Kasumi-1 (cell line): ENCODE measurements around the gene ICA1.
A peak's percentile ranks its signal among the peaks of the same experiment; 100 is the strongest.
"Not testable (repeated sequence)": the region's sequence is repeated elsewhere in the genome, so short reads cannot be mapped to it uniquely, and the experiment has no call there.

ENCODE experiments used
- DNase-seq, 2 experiments: peaks; one replicate each; lab custom pipeline; 2025; lab: John Stamatoyannopoulos, UW

ICA1 gene

GRCh38 chr7:8263048-8263447, 1.1 kb upstream of the ICA1 start:
- no peak for DNase-seq

- DNase-seq = peak; percentile 47 to 68
These were observed 884 bp downstream of the ICA1 start for GRCh38 chr7:8260871-8261694.

GRCh38 chr7:8259586-8260222, 2.3 kb downstream of the ICA1 start:
- peak; percentile 1 to 10 for DNase-seq

- no peak for DNase-seq
These were observed 3.2 kb downstream of the ICA1 start for GRCh38 chr7:8258734-8259133.

DNA sequence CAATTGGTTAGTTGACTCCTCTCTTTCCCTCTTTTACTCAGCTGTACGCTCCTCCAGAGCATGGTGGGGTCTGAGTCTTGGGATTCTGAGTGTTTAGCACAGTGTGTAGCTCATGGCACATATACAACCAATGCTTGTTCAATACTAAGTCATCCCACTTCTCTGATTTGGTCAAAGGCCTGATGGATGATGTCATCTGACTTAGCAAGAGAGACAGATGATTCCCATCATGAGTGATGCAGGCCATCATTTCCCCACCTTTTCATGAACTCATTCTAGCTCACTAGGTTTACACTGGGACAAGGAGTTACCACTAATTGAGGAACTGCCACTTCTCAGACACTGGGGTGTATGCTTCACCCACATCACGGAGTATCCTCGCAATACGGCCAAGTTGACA, 3.8 kb downstream of the ICA1 start:
- DNase-seq = no peak

GRCh38 chr7:8255680-8256655, 6.0 kb downstream of the ICA1 start:
- DNase-seq = no peak

DNA sequence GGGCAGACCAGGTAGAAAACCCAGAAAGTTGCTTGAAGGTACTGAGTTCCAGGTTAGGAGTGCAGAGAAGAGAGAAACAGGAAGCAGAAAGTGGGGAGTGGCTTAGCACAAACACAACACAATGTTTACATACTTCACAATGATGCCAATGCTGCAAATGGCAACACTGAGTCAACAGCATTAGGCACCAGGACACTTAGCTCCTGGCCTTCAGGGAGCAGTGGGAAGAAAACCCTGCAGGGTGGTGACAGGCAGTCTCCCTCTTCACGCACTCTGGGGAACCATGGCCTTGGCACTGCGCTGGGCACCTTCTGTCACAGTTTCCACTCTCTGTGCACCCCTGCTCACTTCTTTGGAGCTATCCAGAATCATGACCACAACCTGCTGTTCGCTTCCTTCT, 7.3 kb downstream of the ICA1 start:
- no peak for DNase-seq

DNA sequence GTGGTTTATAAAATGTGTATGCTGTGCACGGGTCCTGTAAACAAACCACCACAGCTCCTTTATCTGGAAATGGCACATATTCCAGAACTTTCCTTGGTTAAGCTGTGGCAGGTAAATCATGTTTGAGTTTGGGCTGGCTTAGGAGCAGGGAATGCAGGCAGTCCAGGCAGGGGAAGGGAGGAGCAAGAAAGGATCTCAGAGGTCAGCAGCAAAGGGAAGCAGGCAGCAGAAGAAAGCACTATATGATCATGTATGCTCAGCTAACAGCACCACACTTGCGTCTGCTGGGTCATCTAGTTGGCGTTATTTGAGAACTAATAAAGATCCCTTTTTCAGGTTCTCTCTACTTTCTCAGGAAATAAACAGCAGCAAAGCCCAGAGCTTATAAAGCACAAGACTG, 7.8 kb downstream of the ICA1 start:
- no peak for DNase-seq

GRCh38 chr7:8251195-8251594, 10.8 kb downstream of the ICA1 start:
- DNase-seq = no peak

DNA sequence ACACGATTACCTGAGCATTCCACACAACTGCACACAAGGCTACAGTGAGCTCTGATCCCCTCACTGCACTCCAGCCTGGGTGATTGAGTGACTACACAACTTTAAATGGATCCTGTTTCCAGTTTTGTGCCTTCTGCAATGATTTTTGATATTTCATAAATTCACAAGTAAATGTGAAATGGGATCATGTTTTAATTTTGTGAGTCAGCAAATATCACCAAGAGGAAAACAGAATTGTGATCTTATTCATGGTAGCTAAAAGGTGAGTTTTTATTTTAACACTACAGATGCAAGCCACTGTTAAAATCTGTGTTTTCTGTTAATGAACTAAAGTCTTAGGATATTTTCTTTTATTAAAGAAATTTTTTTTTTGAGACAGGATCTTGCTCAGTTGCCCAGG, 11.4 kb downstream of the ICA1 start:
- DNase-seq = no peak

DNA sequence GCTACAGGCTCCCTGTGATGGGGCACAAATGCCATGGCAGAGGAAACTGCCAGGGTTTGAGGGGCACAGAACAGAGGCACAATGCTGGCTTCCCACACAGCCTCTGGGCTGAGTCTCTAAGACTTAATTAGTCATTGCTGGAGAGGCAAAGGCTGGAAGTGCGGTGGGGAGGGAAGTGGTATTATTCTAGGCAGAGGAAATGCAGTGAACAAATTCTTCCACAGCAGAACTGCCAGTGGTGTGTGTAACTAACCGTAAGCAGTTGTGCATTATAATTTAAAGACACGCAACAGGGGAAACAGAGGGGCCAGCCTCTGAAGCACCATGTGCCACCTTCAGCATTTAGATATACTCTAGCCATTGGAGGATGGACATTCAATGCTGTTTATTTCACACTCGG, 12.8 kb downstream of the ICA1 start:
- peak; percentile 62 to 68 for DNase-seq

GRCh38 chr7:8246020-8246419, 15.9 kb downstream of the ICA1 start:
- no peak for DNase-seq

- not testable (repeated sequence) for DNase-seq
These were observed 16.9 kb downstream of the ICA1 start for GRCh38 chr7:8245032-8245431.

- not testable (repeated sequence) for DNase-seq
These were observed 18.9 kb downstream of the ICA1 start for GRCh38 chr7:8243059-8243458.

DNA sequence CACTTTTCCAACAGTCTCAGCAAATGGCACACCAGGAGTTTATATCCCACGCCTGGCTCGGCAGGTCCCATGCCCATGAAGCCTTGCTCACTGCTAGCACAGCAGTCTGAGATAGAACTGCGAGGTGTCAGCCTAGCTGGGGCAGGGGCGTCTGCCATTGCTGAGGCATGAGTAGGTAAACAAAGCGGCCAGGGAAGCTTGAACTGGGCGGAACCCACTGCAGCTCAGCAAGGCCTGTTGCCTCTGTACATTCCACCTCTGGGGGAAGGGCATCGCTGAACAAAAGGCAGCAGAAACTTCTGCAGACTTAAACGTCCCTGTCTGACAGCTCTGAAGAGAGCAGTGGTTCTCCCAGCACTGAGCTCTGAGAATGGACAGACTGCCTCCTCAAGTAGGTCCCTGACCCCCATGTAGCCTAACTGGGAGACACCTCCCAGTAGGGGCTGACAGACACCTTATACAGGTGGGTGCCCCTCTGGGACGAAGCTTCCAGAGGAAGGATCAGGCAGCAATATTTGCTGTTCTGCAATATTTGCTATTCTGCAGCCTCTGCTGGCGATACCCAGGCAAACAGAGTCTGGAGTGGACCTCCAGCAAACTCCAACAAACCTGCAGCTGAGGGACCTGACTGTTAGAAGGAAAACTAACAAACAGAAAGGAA, 22.1 kb downstream of the ICA1 start:
- DNase-seq = not testable (repeated sequence)

GRCh38 chr7:8236780-8237407, 25.1 kb downstream of the ICA1 start:
- no peak for DNase-seq

GRCh38 chr7:8232999-8233847, 28.7 kb downstream of the ICA1 start:
- DNase-seq = no peak

DNA sequence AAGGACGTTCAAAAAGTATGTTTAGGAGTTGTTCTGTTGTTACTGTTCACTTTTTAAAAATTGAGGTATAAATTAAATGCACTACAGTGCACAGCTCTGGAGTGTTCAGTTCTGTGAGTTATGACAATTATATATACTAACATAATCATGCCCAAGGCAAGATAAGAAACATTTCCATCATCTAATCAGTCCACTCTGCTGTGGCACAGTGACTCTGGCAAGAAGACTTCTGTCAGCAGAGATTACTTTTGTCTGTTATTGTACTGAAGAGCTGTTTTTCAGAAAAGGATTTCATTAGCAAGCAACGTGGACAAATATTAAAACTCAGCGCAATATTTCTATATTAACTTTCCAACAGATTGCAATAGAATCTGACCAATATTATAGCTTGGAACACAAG, 32.0 kb downstream of the ICA1 start:
- DNase-seq = no peak

- DNase-seq = no peak
These were observed 32.9 kb downstream of the ICA1 start for GRCh38 chr7:8228766-8229674.
